Activated CD8-positive, alpha-beta T cell treated with anti-CD3 and anti-CD28 coated beads, Interleukin-2, amount 10 ng/mL, durations not matched to agents 7 days and 5 days (primary cell): ENCODE data around the gene AP3S1. TPM values are rescaled to one million over a fixed set of nuclear protein-coding genes. Genes with fewer than 3 reads are reported as not detected.

Experiments
- ATAC-seq: fragments of 150-1000 bp; cut with Tn5 transposase; one replicate; pipeline ENCODE4 v1.10.0; 2021; ENCODE audit warnings: moderate library complexity
- CTCF ChIA-PET: fragments of 350-600 bp; sonication (Branson Sonifier 250); formaldehyde crosslinking; loops from one replicate; lab custom pipeline; 2021; ENCODE audit warnings: antibody characterized with exemption; lab: Charles Lee
- POLR2A ChIA-PET: fragments of 350-600 bp; sonication (Branson Sonifier 250); formaldehyde crosslinking; loops from one replicate; lab custom pipeline; 2021; ENCODE audit warnings: antibody characterized with exemption; lab: Charles Lee
- DNase-seq: peaks from one replicate; pipeline ENCODE4 v3.0.0-alpha.2; 2020
- H3K27ac Mint-ChIP-seq: one replicate; pipeline ENCODE4 v1.8.0; 2021; ENCODE audit warnings: mild to moderate bottlenecking, mixed read lengths
- H3K27me3 Mint-ChIP-seq: one replicate; pipeline ENCODE4 v1.8.0; 2021; ENCODE audit warnings: low read depth, mixed read lengths
- H3K36me3 Mint-ChIP-seq: one replicate; pipeline ENCODE4 v1.8.0; 2021; ENCODE audit warnings: low read depth, mixed read lengths
- H3K4me1 Mint-ChIP-seq: one replicate; pipeline ENCODE4 v1.8.0; 2021; ENCODE audit warnings: low read depth, mixed read lengths
- H3K4me3 Mint-ChIP-seq: one replicate; pipeline ENCODE4 v1.8.0; 2021; ENCODE audit warnings: mild to moderate bottlenecking, mixed read lengths
- H3K9me3 Mint-ChIP-seq: one replicate; pipeline ENCODE4 v1.8.0; 2022; ENCODE audit warnings: mixed read lengths; ENCODE audit not compliant: insufficient read depth
- total RNA-seq, 2 experiments: library from RNA; stranded (reverse); gene quantifications; one replicate each; pipeline ENCODE4 v1.2.3, GENCODE V29; 2021

AP3S1 gene
- total RNA-seq, 2 experiments from 2014 or later, result 76.6 to 78.3 TPM

DNA sequence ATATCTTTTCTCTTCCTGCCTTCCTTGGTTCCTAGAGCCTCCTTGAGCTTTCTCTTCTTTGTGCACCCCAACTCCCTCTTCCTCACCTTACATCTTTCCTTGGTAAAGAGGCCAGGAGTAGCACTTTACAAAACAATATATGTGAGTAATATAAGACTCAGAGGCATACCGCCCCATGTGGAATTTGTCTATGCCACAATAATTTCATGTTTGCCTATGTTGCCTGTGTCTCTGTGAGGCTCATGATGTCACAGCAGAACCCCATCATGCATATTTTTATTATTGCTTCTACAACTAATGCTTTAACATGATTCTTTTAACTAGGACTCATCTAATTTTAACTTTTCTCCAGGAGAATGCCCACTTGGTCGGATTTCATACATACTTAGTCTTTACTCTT is 105.5 kb downstream of the AP3S1 start:
- POLR2A ChIA-PET, result no interaction called here
- Mint-ChIP-seq H3K4me3 (no peak overlapping the region), H3K27me3 (peaks cover 6% of the 10 kb centered on the region), H3K9me3 (no peaks in the 10 kb centered on the region), H3K36me3 (no peaks in the 10 kb centered on the region), H3K4me1 (no peaks in the 10 kb centered on the region), H3K27ac (no peak overlapping the region)
- no peak for DNase-seq
- CTCF ChIA-PET, result no interaction called here
- no peak for ATAC-seq

DNA sequence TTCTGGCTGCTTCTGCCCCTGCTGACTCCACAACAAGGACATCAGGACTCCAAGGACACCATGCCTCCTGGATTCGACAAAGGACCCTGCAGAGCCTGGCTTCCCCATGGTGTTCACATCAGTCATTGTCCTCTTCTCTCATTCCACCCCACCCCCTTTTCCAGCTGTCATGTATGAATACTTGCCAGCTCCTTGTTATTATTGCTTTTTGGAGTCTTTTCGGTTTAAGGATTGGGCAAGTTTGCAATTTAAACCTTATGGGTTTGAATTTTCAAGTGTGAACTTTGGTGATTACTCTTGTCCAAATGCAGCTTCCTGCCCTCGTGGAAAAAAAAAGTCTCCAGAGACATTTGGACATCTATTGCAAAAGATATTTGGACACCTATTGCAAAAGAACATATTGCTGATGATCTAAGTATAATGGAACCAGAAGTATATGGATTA is 106.4 kb downstream of the AP3S1 start:
- Mint-ChIP-seq H3K9me3 (no peaks in the 10 kb centered on the region), H3K4me1 (no peaks in the 10 kb centered on the region), H3K27me3 (peaks cover 6% of the 10 kb centered on the region), H3K27ac (no peak overlapping the region), H3K36me3 (no peaks in the 10 kb centered on the region), H3K4me3 (no peak overlapping the region)
- POLR2A ChIA-PET, result no interaction called here
- ATAC-seq (no peak), DNase-seq (no peak)
- CTCF ChIA-PET, result no interaction called here

DNA sequence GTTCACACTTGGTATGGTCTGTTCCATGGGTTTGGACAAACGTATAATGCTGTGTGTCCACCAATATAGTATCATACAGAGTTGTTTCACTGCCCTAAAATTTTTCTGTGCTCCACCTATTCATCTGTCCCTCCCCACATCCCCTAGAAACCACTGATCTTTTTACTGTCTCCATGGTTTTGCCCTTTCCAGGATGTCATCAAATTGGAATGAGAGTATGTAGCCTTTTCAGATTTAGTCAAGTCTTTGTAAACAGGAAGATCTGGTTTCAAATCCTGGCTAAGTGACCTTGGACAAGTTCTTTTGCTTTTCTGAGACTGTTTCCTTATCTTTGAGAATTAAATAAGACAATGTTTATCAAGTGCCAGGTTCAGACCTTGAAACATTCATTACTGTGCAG is 107.4 kb downstream of the AP3S1 start:
- Mint-ChIP-seq H3K4me1 (no peaks in the 10 kb centered on the region), H3K4me3 (no peak overlapping the region), H3K27me3 (peaks cover 8% of the 10 kb centered on the region), H3K36me3 (no peaks in the 10 kb centered on the region), H3K9me3 (no peaks in the 10 kb centered on the region), H3K27ac (no peak overlapping the region)
- DNase-seq (no peak), ATAC-seq (no peak)
- ChIA-PET CTCF (no interaction called here), POLR2A (no interaction called here)

DNA sequence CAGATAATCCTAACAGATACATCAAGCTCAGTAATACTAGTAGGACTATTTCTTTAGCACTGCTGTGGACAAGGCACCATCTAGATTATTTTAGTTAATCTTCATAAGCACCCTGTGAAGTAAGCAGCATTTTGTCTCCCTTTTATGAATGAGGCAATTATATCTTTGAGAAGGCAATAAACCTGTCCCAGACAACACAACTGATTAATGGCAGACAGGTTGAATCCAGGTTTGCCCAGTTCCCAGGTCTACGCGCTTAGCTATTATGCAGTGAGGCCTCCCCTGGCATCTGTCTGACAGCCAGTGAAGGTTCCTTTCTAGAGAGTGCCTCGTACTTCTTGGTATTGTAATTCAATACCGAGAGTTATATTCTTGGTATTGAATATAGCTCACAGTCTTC is 110.9 kb downstream of the AP3S1 start:
- Mint-ChIP-seq H3K27ac (no peak overlapping the region), H3K4me3 (no peak overlapping the region)
- CTCF ChIA-PET, result no interaction called here

DNA sequence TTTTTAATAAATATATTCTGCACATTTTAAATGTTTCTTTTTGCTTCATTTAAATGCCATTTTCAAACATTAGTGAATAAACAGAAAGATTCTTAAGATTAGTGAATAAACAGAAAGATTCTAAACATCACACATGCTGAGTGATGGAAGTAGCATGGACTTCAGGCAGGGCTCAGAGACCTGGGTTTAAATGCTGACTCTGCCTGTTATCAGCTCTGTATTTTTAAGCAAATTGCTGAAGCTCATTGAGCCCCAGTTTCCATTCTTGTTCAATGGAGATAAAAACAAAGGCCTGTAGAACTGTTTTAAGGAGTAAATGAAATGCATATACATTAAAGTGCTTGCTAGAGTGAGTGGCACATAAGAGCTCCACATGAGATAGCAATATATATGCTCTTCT is 112.4 kb downstream of the AP3S1 start:
- H3K4me1 Mint-ChIP-seq, result no peaks in the 10 kb centered on the region
- no peak overlapping the region for H3K4me3 Mint-ChIP-seq
- H3K27me3 Mint-ChIP-seq, result peaks cover 18% of the 10 kb centered on the region
- POLR2A ChIA-PET, result no interaction called here
- CTCF ChIA-PET, result no interaction called here
- no peaks in the 10 kb centered on the region for H3K36me3 Mint-ChIP-seq
- ATAC-seq (no peak), DNase-seq (no peak)
- no peak overlapping the region for H3K27ac Mint-ChIP-seq
- no peaks in the 10 kb centered on the region for H3K9me3 Mint-ChIP-seq

More for the DNA sequence above, 110.9 kb downstream of the AP3S1 start:
- Mint-ChIP-seq H3K36me3 (no peaks in the 10 kb centered on the region), H3K27me3 (peaks cover 18% of the 10 kb centered on the region), H3K4me1 (no peaks in the 10 kb centered on the region), H3K9me3 (no peaks in the 10 kb centered on the region)
- DNase-seq (no peak), ATAC-seq (no peak)
- POLR2A ChIA-PET, result no interaction called here

DNA sequence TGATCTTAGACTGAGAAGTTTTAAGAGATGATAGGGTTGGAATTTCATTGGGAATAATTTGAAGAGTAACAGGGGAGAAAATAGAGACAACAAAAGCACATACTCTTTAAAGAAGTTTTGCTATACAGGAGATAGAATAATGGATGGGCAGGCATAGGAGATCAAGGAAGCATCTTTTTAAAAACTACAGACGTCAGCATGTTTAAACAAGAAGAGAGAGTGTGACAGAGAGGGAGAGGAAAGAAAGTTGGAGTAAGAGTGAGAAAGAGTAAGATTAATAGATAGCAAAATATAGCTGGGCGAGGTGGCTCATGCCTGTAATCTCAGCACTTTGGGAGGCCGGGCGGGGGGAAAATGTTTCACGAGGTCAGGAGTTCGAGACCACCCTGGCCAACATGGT is 115.2 kb downstream of the AP3S1 start:
- Mint-ChIP-seq H3K4me3 (no peak overlapping the region), H3K27me3 (peaks cover 31% of the 10 kb centered on the region), H3K27ac (no peak overlapping the region), H3K36me3 (no peaks in the 10 kb centered on the region), H3K4me1 (peaks cover 8% of the 10 kb centered on the region), H3K9me3 (no peaks in the 10 kb centered on the region)
- ChIA-PET CTCF (no interaction called here), POLR2A (no interaction called here)
- ATAC-seq (no peak), DNase-seq (no peak)

GRCh38 chr5:115961381-115962238 is 119.9 kb downstream of the AP3S1 start:
- H3K9me3 Mint-ChIP-seq, result no peaks in the 10 kb centered on the region
- H3K27ac Mint-ChIP-seq, result no peak overlapping the region
- H3K36me3 Mint-ChIP-seq, result no peaks in the 10 kb centered on the region
- H3K27me3 Mint-ChIP-seq, result peaks cover 50% of the 10 kb centered on the region
- H3K4me1 Mint-ChIP-seq, result peaks cover 8% of the 10 kb centered on the region
- ATAC-seq (no peak), DNase-seq (no peak)
- POLR2A ChIA-PET, result no interaction called here
- H3K4me3 Mint-ChIP-seq, result peak overlapping the region; percentile 15
- CTCF ChIA-PET, result interaction anchor here (0.8 to 1.8 kb wide), 3 partner anchors 11 to 15 kb away, joined by 3 to 4 read pairs (median 3); no protein-coding TSS in a partner anchor

DNA sequence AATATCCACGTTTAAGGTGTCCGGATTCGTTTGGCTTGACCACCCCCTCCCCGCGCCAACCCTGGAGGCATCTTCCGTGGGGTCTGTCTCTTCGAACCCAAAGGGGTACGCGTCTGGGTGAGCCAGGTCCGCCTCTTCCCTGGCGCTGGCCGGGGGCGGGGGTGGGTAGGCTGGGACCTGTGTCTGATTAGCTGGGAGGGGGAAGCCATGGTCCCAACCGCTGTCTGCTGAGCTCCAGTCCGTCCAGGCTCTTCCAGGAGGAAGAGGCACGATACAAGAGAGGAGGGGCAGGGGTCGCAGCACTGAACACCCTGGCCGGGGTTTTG is 120.5 kb downstream of the AP3S1 start, which contains the start of gene LVRN:
LVRN (plus strand) TSS at position 237 of the 326 bp plus-strand sequence. CDS start 143 bp downstream, outside the sequence.
- Mint-ChIP-seq H3K4me3 (peak within 1 kb of the TSS; percentile 15), H3K4me1 (peaks cover 8% of the 10 kb centered on the region), H3K27me3 (peaks cover 51% of the 10 kb centered on the region), H3K9me3 (no peaks in the 10 kb centered on the region), H3K27ac (no peak within 1 kb of the TSS), H3K36me3 (no peaks in the 10 kb centered on the region)
- ATAC-seq (no peak), DNase-seq (no peak)
- CTCF ChIA-PET, result interaction anchor here (1.2 to 1.8 kb wide), 2 partner anchors 10 to 11 kb away, joined by 3 to 4 read pairs; no protein-coding TSS in a partner anchor
- POLR2A ChIA-PET, result no interaction called here

- ChIA-PET POLR2A (no interaction called here), CTCF (interaction anchor here (1.2 to 1.8 kb wide), 2 partner anchors 9 to 11 kb away, joined by 3 to 4 read pairs; no protein-coding TSS in a partner anchor)
- Mint-ChIP-seq H3K27ac (no peak overlapping the region), H3K4me1 (peaks cover 8% of the 10 kb centered on the region), H3K27me3 (peaks cover 53% of the 10 kb centered on the region), H3K4me3 (no peak overlapping the region), H3K9me3 (no peaks in the 10 kb centered on the region), H3K36me3 (no peaks in the 10 kb centered on the region)
- peak; percentile 33 for ATAC-seq
- DNase-seq, result no peak
These were observed 121.0 kb downstream of the AP3S1 start for GRCh38 chr5:115962565-115963402.

- no peaks in the 10 kb centered on the region for H3K36me3 Mint-ChIP-seq
- POLR2A ChIA-PET, result no interaction called here
- ATAC-seq (no peak), DNase-seq (no peak)
- H3K27ac Mint-ChIP-seq, result no peak overlapping the region
- peaks cover 55% of the 10 kb centered on the region for H3K27me3 Mint-ChIP-seq
- H3K4me3 Mint-ChIP-seq, result no peak overlapping the region
- peaks cover 8% of the 10 kb centered on the region for H3K4me1 Mint-ChIP-seq
- H3K9me3 Mint-ChIP-seq, result no peaks in the 10 kb centered on the region
- CTCF ChIA-PET, result interaction anchor here (1.8 kb wide), 1 partner anchor 10 kb away, joined by 4 read pairs; no protein-coding TSS in a partner anchor
These were observed 121.8 kb downstream of the AP3S1 start for GRCh38 chr5:115963566-115963965.
